ENCODE measurements around the gene MICU1. TPM values are rescaled to one million over a fixed set of nuclear protein-coding genes. Genes with fewer than 3 reads are reported as not detected.
A peak's percentile ranks its signal among the peaks of the same experiment; 100 is the strongest.

The MICU1 gene
- total and polyA plus RNA-seq, 2 of the 13 experiments (the other 11 are each of a cell fraction or from before 2014, with no cell fraction given): 32.5 to 56.1 TPM

DNA sequence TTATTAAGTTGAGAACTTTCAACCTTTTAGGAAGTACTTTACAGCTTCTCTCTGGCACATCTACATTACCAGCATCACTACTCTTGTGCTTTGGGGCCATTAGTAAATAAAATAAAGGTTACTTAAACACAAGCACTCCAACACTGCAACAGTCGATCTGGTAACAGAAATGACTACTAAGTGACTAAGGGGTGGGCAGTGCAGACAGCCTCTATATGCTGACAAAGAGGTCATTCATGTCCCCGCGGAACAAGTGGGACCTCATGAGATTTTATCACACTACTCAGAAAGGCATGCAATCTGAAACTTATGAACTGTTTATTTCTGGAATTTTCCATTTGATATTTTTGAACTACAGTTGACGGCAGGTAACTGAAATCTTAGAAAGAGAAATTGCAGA, 159.9 kb downstream of the MICU1 start:
- Histone ChIP-seq H3K27me3 (ENCODE audit: control insufficient read depth in 1 of 2, insufficient read depth in 2 of 2, low read length in 2 of 2) (no peaks in the 10 kb centered on the region), H3K9me3 (ENCODE audit: low read length) (no peaks in the 10 kb centered on the region), H2AFZ (ENCODE audit: low read length) (no peak overlapping the region), H3K36me3 (replicated peaks in 1 of 2; ENCODE audit: control insufficient read depth in 1 of 2, insufficient read depth in 2 of 2, low read length in 2 of 2) (peaks cover 3 to 20% of the 10 kb centered on the region in 2 experiments; a peak in 3 of 5 replicates), H3K79me2 (ENCODE audit: insufficient read depth, low read length) (no peaks in the 10 kb centered on the region), H3K4me3 (replicated peaks in 1 of 3; ENCODE audit: insufficient read depth in 1 of 3, low read depth in 2 of 3, low read length in 3 of 3) (no peak overlapping the region), H3K27ac (ENCODE audit: extremely low read length, insufficient read depth, low read length) (no peak overlapping the region), H4K20me1 (ENCODE audit: insufficient read depth, low read length) (no peaks in the 10 kb centered on the region), H3K4me1 (ENCODE audit: insufficient read depth, low read length) (peaks cover 18% of the 10 kb centered on the region), H3K9ac (ENCODE audit: insufficient read depth, low read depth, low read length) (no peak overlapping the region), H3K4me2 (ENCODE audit: low read depth, low read length) (no peak overlapping the region)
- TF ChIP-seq, protein P1, sequence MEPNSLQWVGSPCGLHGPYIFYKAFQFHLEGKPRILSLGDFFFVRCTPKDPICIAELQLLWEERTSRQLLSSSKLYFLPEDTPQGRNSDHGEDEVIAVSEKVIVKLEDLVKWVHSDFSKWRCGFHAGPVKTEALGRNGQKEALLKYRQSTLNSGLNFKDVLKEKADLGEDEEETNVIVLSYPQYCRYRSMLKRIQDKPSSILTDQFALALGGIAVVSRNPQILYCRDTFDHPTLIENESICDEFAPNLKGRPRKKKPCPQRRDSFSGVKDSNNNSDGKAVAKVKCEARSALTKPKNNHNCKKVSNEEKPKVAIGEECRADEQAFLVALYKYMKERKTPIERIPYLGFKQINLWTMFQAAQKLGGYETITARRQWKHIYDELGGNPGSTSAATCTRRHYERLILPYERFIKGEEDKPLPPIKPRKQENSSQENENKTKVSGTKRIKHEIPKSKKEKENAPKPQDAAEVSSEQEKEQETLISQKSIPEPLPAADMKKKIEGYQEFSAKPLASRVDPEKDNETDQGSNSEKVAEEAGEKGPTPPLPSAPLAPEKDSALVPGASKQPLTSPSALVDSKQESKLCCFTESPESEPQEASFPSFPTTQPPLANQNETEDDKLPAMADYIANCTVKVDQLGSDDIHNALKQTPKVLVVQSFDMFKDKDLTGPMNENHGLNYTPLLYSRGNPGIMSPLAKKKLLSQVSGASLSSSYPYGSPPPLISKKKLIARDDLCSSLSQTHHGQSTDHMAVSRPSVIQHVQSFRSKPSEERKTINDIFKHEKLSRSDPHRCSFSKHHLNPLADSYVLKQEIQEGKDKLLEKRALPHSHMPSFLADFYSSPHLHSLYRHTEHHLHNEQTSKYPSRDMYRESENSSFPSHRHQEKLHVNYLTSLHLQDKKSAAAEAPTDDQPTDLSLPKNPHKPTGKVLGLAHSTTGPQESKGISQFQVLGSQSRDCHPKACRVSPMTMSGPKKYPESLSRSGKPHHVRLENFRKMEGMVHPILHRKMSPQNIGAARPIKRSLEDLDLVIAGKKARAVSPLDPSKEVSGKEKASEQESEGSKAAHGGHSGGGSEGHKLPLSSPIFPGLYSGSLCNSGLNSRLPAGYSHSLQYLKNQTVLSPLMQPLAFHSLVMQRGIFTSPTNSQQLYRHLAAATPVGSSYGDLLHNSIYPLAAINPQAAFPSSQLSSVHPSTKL (CRISPR knock-in tag; IDR thresholded peaks at IDR 0.05): 0 out of 2 replicates have a peak, but pooled peaks have one; percentile 10
- TF ChIP-seq ZFP36 (IDR thresholded peaks at IDR 0.05; ENCODE audit: borderline replicate concordance, low read depth, low read length, partially characterized antibody) (no peak), ZFP1 (CRISPR knock-in tag; IDR thresholded peaks at IDR 0.05) (peak; percentile 61; the same call in 1 of the 2 replicates), BCL6 (CRISPR knock-in tag; IDR thresholded peaks at IDR 0.05) (0 out of 2 replicates have a peak, but pooled peaks have one; percentile 23)
- POLR2A ChIA-PET: no interaction called here
- in situ Hi-C loops (cut with HindIII; ENCODE audit: extremely low pct_ligation_motif_present, low pct_unique_long_range_greater_than_20kb): no loop called here
- intact Hi-C loops (cut with micrococcal nuclease; ENCODE audit: unreplicated experiment): no loop called here
- FAIRE-seq (no peak), ATAC-seq (peak; percentile 58), DNase-seq (ENCODE audit: low spot score) (peak; percentile 52)
- no TSS peak for BruUV-seq (replicated peaks)
- CTCF ChIA-PET (ENCODE audit: low intra/inter-chr PET ratio, low total read pairs): no interaction called here
- 51% methylated on average over 4 of the region's 4 CpGs for WGBS (ENCODE audit: low lambda C conversion rate)

DNA sequence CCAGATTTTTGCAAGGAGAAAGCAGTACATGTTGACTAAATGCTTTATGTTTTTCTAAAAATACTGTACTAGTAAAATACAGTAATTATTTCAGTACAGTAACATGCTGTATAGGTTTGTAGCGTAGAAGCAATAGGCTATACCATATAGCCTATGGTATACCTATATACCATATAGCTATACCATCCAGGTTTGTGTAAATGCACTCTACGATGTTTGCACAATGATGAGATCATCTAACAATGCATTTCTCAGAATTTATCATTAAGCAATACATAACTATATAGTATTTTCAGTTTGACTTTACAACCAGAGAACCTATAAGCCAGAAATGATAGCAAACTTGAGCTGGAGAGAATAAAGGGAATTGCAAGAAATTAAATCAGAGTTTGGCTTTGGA, 161.4 kb downstream of the MICU1 start:
- FAIRE-seq (no peak), ATAC-seq (no peak), DNase-seq (ENCODE audit: low spot score) (no peak)
- Histone ChIP-seq H3K27ac (ENCODE audit: extremely low read length, insufficient read depth, low read length) (no peak overlapping the region), H3K9me3 (ENCODE audit: low read length) (no peaks in the 10 kb centered on the region), H3K27me3 (ENCODE audit: control insufficient read depth in 1 of 2, insufficient read depth in 2 of 2, low read length in 2 of 2) (no peaks in the 10 kb centered on the region), H3K4me3 (replicated peaks in 1 of 3; ENCODE audit: insufficient read depth in 1 of 3, low read depth in 2 of 3, low read length in 3 of 3) (no peak overlapping the region), H3K4me1 (ENCODE audit: insufficient read depth, low read length) (peaks cover 18% of the 10 kb centered on the region), H4K20me1 (ENCODE audit: insufficient read depth, low read length) (no peaks in the 10 kb centered on the region), H3K36me3 (replicated peaks in 1 of 2; ENCODE audit: control insufficient read depth in 1 of 2, insufficient read depth in 2 of 2, low read length in 2 of 2) (peaks cover 0 to 10% of the 10 kb centered on the region in 2 experiments; a peak in 2 of 5 replicates), H2AFZ (ENCODE audit: low read length) (no peak overlapping the region), H3K9ac (ENCODE audit: insufficient read depth, low read depth, low read length) (no peak overlapping the region), H3K79me2 (ENCODE audit: insufficient read depth, low read length) (no peaks in the 10 kb centered on the region), H3K4me2 (ENCODE audit: low read depth, low read length) (no peak overlapping the region)
- WGBS (ENCODE audit: low lambda C conversion rate): 82% methylated on average over 2 of the region's 2 CpGs
- intact Hi-C loops (cut with micrococcal nuclease; ENCODE audit: unreplicated experiment): no loop called here
- BruUV-seq (replicated peaks): no TSS peak
- ChIA-PET POLR2A (no interaction called here), CTCF (ENCODE audit: low intra/inter-chr PET ratio, low total read pairs) (no interaction called here)
- in situ Hi-C loops (cut with HindIII; ENCODE audit: extremely low pct_ligation_motif_present, low pct_unique_long_range_greater_than_20kb): no loop called here
- TF ChIP-seq ZNF614 (CRISPR knock-in tag; IDR thresholded peaks at IDR 0.05; ENCODE audit: borderline replicate concordance) (no peak), PRPF4 (IDR thresholded peaks at IDR 0.05; ENCODE audit: low read depth, low read length, poor library complexity, severe bottlenecking) (no peak), CBX2 (IDR thresholded peaks at IDR 0.05; ENCODE audit: low read depth, low read length) (no peak), CBX2 (CRISPR knock-in tag; IDR thresholded peaks at IDR 0.05; ENCODE audit: low read depth) (no peak), PTBP1 (IDR thresholded peaks at IDR 0.05; ENCODE audit: low read depth, low read length, poor library complexity, severe bottlenecking) (no peak), MLXIP (CRISPR knock-in tag; IDR thresholded peaks at IDR 0.05; ENCODE audit: borderline replicate concordance) (no peak), ZNF205 (CRISPR knock-in tag; IDR thresholded peaks at IDR 0.05) (no peak)

Measured in HepG2 (cell line).